GM23338 (cell line): ENCODE data around the gene L1CAM. TPM values are rescaled to one million over a fixed set of nuclear protein-coding genes. Genes with fewer than 3 reads are reported as not detected.

Source experiments
- ATAC-seq: fragments of 200-7000 bp; cut with Tn5 transposase; 3 replicates; pipeline ENCODE4 v1.9.1; 2020
- DNase-seq: peaks from one replicate; pipeline ENCODE4 v3.0.0-alpha.2; 2015; ENCODE audit warnings: low spot score
- H2AFZ ChIP-seq: fragments of 200-600 bp; sonication (generic); 2 replicates; pipeline ENCODE4 v1.8.0; 2016; ENCODE audit warnings: antibody characterized with exemption, mild to moderate bottlenecking, moderate library complexity
- H3F3A ChIP-seq: fragments of 200-600 bp; sonication (generic); replicated peaks from 2 replicates; pipeline ENCODE4 v1.8.0; 2017; ENCODE audit warnings: antibody characterized with exemption, mixed run types, low read depth
- H3K27ac ChIP-seq: fragments of 200-600 bp; sonication (generic); 2 replicates; pipeline ENCODE4 v1.6.1; 2016; ENCODE audit warnings: low read depth
- H3K27me3 ChIP-seq: fragments of 200-600 bp; sonication (generic); 2 replicates; pipeline ENCODE4 v1.8.0; 2016; ENCODE audit warnings: mild to moderate bottlenecking, mixed run types, moderate library complexity; ENCODE audit not compliant: insufficient read depth
- H3K36me3 ChIP-seq: fragments of 200-600 bp; sonication (generic); 2 replicates; pipeline ENCODE4 v1.8.0; 2016; ENCODE audit warnings: mild to moderate bottlenecking; ENCODE audit not compliant: insufficient read depth
- H3K4me1 ChIP-seq: fragments of 200-600 bp; sonication (generic); 2 replicates; pipeline ENCODE4 v1.8.0; 2016; ENCODE audit warnings: mild to moderate bottlenecking, moderate library complexity; ENCODE audit not compliant: insufficient read depth
- H3K4me2 ChIP-seq: fragments of 200-600 bp; sonication (generic); 2 replicates; pipeline ENCODE4 v1.7.1; 2017; ENCODE audit warnings: mixed run types
- H3K4me3 ChIP-seq: fragments of 200-600 bp; sonication (generic); 2 replicates; pipeline ENCODE4 v1.6.1; 2016; ENCODE audit warnings: mixed run types
- H3K79me2 ChIP-seq: fragments of 200-600 bp; sonication (generic); replicated peaks from 2 replicates; pipeline ENCODE4 v1.8.0; 2017; ENCODE audit warnings: mild to moderate bottlenecking; ENCODE audit not compliant: insufficient read depth
- H3K9me2 ChIP-seq: fragments of 200-600 bp; sonication (generic); 2 replicates; pipeline ENCODE4 v1.8.0; 2017; ENCODE audit not compliant: insufficient read depth
- H4K20me1 ChIP-seq: fragments of 200-600 bp; sonication (generic); replicated peaks from 2 replicates; pipeline ENCODE4 v1.8.0; 2017; ENCODE audit warnings: mild to moderate bottlenecking; ENCODE audit not compliant: insufficient read depth
- H3K27ac Mint-ChIP-seq: 2 replicates; pipeline ENCODE4 v1.8.0; 2020; ENCODE audit warnings: inconsistent platforms, mild to moderate bottlenecking, moderate library complexity, mixed read lengths
- H3K27me3 Mint-ChIP-seq: 3 replicates; pipeline ENCODE4 v1.8.0; 2022; ENCODE audit warnings: low read depth, mild to moderate bottlenecking, moderate library complexity, mixed read lengths, inconsistent platforms; ENCODE audit not compliant: insufficient read depth, poor library complexity
- H3K36me3 Mint-ChIP-seq: 3 replicates; pipeline ENCODE4 v1.8.0; 2021; ENCODE audit warnings: low read depth, mild to moderate bottlenecking, inconsistent platforms, moderate library complexity, mixed read lengths
- H3K4me1 Mint-ChIP-seq: 3 replicates; pipeline ENCODE4 v1.8.0; 2020; ENCODE audit warnings: mild to moderate bottlenecking, inconsistent platforms, mixed read lengths
- H3K4me3 Mint-ChIP-seq: 3 replicates; pipeline ENCODE4 v1.8.0; 2021; ENCODE audit warnings: moderate library complexity, mild to moderate bottlenecking, inconsistent platforms, mixed read lengths
- H3K9me3 Mint-ChIP-seq: 3 replicates; pipeline ENCODE4 v1.8.0; 2020; ENCODE audit warnings: moderate library complexity, mild to moderate bottlenecking, inconsistent platforms, mixed read lengths
- EZH2phosphoT487 ChIP-seq: fragments of 200-600 bp; sonication (generic); IDR thresholded peaks from one replicate; pipeline ENCODE4 v1.8.1; 2018; ENCODE audit warnings: antibody characterized with exemption; ENCODE audit not compliant: unreplicated experiment
- JUNB ChIP-seq: IDR thresholded peaks from one replicate; pipeline ENCODE4 v1.6.1; 2016; ENCODE audit warnings: antibody characterized with exemption; ENCODE audit not compliant: unreplicated experiment
- NANOG ChIP-seq: IDR thresholded peaks from 2 replicates; pipeline ENCODE4 v1.6.1; 2016; ENCODE audit warnings: antibody characterized with exemption, borderline replicate concordance
- POLR2AphosphoS5 ChIP-seq: IDR thresholded peaks from 2 replicates; pipeline ENCODE4 v1.6.1; 2016; ENCODE audit warnings: antibody characterized with exemption, low read depth
- ZNF114 ChIP-seq: fragments of 250-450 bp; sonication (Bioruptor Pico); IDR thresholded peaks from 2 replicates; pipeline ENCODE4 v1.5.0; 2020; ENCODE audit warnings: mild to moderate bottlenecking, moderate library complexity
- ZNF462 ChIP-seq: fragments of 250-450 bp; sonication (Bioruptor Pico); IDR thresholded peaks from 2 replicates; pipeline ENCODE4 v1.5.0; 2020; ENCODE audit warnings: mild to moderate bottlenecking, moderate library complexity
- polyA plus RNA-seq: library from polyadenylated mRNA; unstranded; fragments of >200 nt; fragmentation: Nextera tagmentation; extraction: Ambion mirVana; gene quantifications from 2 replicates; pipeline ENCODE4 v1.2.1, GENCODE V29; 2016
- total RNA-seq: library from RNA; depleted of rRNA; stranded (reverse); fragments of >200 nt; shearing (Covaris generic); gene quantifications from 2 replicates; pipeline ENCODE4 v1.2.3, GENCODE V29; 2014
- TF ChIP-seq, protein P1 (sequence below): IDR thresholded peaks from 2 replicates; pipeline ENCODE4 v1.6.1; 2016; ENCODE audit warnings: antibody characterized with exemption
- TF ChIP-seq, protein P2 (sequence below): IDR thresholded peaks from one replicate; pipeline ENCODE4 v1.6.1; 2018; ENCODE audit warnings: antibody characterized with exemption; ENCODE audit not compliant: unreplicated experiment

The L1CAM gene
- total and polyA plus RNA-seq, 2 experiments from 2014 or later = 7.4 to 29.2 TPM

GRCh38 chrX:153870288-153870690 is 15.7 kb downstream of the L1CAM start:
- H3K27me3 Mint-ChIP-seq = peaks cover 3% of the 10 kb centered on the region
- no peaks in the 10 kb centered on the region for H3K9me2 ChIP-seq
- no peak overlapping the region for H3K27ac Mint-ChIP-seq
- peaks cover 34% of the 10 kb centered on the region for H3K4me1 Mint-ChIP-seq
- H3F3A ChIP-seq = no peaks in the 10 kb centered on the region
- H3K4me3 ChIP-seq = no peak overlapping the region
- ATAC-seq = no peak
- H3K4me3 Mint-ChIP-seq = no peak overlapping the region
- TF ChIP-seq ZNF114 (CRISPR knock-in tag) (no peak), NANOG (no peak), JUNB (no peak)
- TF ChIP-seq, protein P1, sequence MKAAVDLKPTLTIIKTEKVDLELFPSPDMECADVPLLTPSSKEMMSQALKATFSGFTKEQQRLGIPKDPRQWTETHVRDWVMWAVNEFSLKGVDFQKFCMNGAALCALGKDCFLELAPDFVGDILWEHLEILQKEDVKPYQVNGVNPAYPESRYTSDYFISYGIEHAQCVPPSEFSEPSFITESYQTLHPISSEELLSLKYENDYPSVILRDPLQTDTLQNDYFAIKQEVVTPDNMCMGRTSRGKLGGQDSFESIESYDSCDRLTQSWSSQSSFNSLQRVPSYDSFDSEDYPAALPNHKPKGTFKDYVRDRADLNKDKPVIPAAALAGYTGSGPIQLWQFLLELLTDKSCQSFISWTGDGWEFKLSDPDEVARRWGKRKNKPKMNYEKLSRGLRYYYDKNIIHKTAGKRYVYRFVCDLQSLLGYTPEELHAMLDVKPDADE = no peak
- no peaks in the 10 kb centered on the region for H3K27me3 ChIP-seq
- H3K79me2 ChIP-seq = no peaks in the 10 kb centered on the region
- no peaks in the 10 kb centered on the region for H3K36me3 ChIP-seq
- no peaks in the 10 kb centered on the region for H4K20me1 ChIP-seq
- no peak overlapping the region for H3K27ac ChIP-seq
- peaks cover 25% of the 10 kb centered on the region for H3K36me3 Mint-ChIP-seq
- H3K4me2 ChIP-seq = no peak overlapping the region
- no peak overlapping the region for H2AFZ ChIP-seq
- no peak for DNase-seq
- H3K4me1 ChIP-seq = peaks cover 5% of the 10 kb centered on the region; the same call in 1 of the 2 replicates
- no peaks in the 10 kb centered on the region; the same call in 2 of the 3 replicates for H3K9me3 Mint-ChIP-seq

- Mint-ChIP-seq H3K4me3 (no peak overlapping the region), H3K27me3 (peaks cover 3% of the 10 kb centered on the region), H3K9me3 (no peaks in the 10 kb centered on the region), H3K4me1 (peaks cover 29% of the 10 kb centered on the region), H3K36me3 (peaks cover 25% of the 10 kb centered on the region), H3K27ac (no peak overlapping the region)
- H2AFZ ChIP-seq = no peak overlapping the region
- H3K4me2 ChIP-seq = no peak overlapping the region
- H3K36me3 ChIP-seq = no peaks in the 10 kb centered on the region
- H3K9me2 ChIP-seq = no peaks in the 10 kb centered on the region
- DNase-seq = no peak
- H4K20me1 ChIP-seq = no peaks in the 10 kb centered on the region
- H3K4me1 ChIP-seq = no peaks in the 10 kb centered on the region; the same call in 1 of the 2 replicates
- ATAC-seq = no peak
- H3K79me2 ChIP-seq = no peaks in the 10 kb centered on the region
- no peaks in the 10 kb centered on the region for H3F3A ChIP-seq
- H3K27ac ChIP-seq = no peak overlapping the region
- H3K27me3 ChIP-seq = no peaks in the 10 kb centered on the region
- H3K4me3 ChIP-seq = no peak overlapping the region
- TF ChIP-seq, protein P2, sequence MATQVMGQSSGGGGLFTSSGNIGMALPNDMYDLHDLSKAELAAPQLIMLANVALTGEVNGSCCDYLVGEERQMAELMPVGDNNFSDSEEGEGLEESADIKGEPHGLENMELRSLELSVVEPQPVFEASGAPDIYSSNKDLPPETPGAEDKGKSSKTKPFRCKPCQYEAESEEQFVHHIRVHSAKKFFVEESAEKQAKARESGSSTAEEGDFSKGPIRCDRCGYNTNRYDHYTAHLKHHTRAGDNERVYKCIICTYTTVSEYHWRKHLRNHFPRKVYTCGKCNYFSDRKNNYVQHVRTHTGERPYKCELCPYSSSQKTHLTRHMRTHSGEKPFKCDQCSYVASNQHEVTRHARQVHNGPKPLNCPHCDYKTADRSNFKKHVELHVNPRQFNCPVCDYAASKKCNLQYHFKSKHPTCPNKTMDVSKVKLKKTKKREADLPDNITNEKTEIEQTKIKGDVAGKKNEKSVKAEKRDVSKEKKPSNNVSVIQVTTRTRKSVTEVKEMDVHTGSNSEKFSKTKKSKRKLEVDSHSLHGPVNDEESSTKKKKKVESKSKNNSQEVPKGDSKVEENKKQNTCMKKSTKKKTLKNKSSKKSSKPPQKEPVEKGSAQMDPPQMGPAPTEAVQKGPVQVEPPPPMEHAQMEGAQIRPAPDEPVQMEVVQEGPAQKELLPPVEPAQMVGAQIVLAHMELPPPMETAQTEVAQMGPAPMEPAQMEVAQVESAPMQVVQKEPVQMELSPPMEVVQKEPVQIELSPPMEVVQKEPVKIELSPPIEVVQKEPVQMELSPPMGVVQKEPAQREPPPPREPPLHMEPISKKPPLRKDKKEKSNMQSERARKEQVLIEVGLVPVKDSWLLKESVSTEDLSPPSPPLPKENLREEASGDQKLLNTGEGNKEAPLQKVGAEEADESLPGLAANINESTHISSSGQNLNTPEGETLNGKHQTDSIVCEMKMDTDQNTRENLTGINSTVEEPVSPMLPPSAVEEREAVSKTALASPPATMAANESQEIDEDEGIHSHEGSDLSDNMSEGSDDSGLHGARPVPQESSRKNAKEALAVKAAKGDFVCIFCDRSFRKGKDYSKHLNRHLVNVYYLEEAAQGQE = no peak
- TF ChIP-seq ZNF462 = no peak
- no peak for TF ChIP-seq JUNB
- TF ChIP-seq ZNF114 (CRISPR knock-in tag) = no peak
- TF ChIP-seq, protein P1 = no peak
- TF ChIP-seq POLR2AphosphoS5 = no peak
- TF ChIP-seq EZH2phosphoT487 = no peak
- no peak for TF ChIP-seq NANOG
Measured at GRCh38 chrX:153869473-153870287, 16.3 kb downstream of the L1CAM start.
